ENCODE data around the gene FAM168A.

FAM168A gene

GRCh38 chr11:73597956-73598718 is at the start of gene FAM168A:
TSS of gene FAM168A (minus strand) at chr11:73598112. CDS start at chr11:73468474, 129,638 bp downstream.
- peak; percentile 85 for DNase-seq (ENCODE audit: low read depth)

GRCh38 chr11:73647459-73648100 is 49.7 kb upstream of the FAM168A start:
- DNase-seq (ENCODE audit: low read depth): peak; percentile 91

- no peak for DNase-seq (ENCODE audit: low read depth)
Observed at GRCh38 chr11:73645972-73646631, 48.2 kb upstream of the FAM168A start, which contains the start of gene PLEKHB1. TSS of gene PLEKHB1 (plus strand) at chr11:73646581. CDS start at chr11:73646609, 28 bp downstream.

- DNase-seq (ENCODE audit: low read depth): no peak
Observed at GRCh38 chr11:73645121-73645969, 47.4 kb upstream of the FAM168A start.

GRCh38 chr11:73641668-73642067 is 43.8 kb upstream of the FAM168A start:
- DNase-seq (ENCODE audit: low read depth): no peak

- no peak for DNase-seq (ENCODE audit: low read depth)
Observed at GRCh38 chr11:73640592-73640991, 42.7 kb upstream of the FAM168A start.

GRCh38 chr11:73637012-73637411 is 39.1 kb upstream of the FAM168A start:
- no peak for DNase-seq (ENCODE audit: low read depth)

GRCh38 chr11:73636249-73636648 is 38.3 kb upstream of the FAM168A start:
- no peak for DNase-seq (ENCODE audit: low read depth)

- DNase-seq (ENCODE audit: low read depth): no peak
Observed at GRCh38 chr11:73635721-73636120, 37.8 kb upstream of the FAM168A start.

- DNase-seq (ENCODE audit: low read depth): no peak
Observed at GRCh38 chr11:73633999-73634398, 36.1 kb upstream of the FAM168A start.

- no peak for DNase-seq (ENCODE audit: low read depth)
Observed at GRCh38 chr11:73632996-73633395, 35.1 kb upstream of the FAM168A start.

- no peak for DNase-seq (ENCODE audit: low read depth)
Observed at GRCh38 chr11:73629907-73630306, 32.0 kb upstream of the FAM168A start.

- DNase-seq (ENCODE audit: low read depth): peak; percentile 49
Observed at GRCh38 chr11:73625696-73626318, 27.9 kb upstream of the FAM168A start.

GRCh38 chr11:73623686-73624085 is 25.8 kb upstream of the FAM168A start:
- no peak for DNase-seq (ENCODE audit: low read depth)

GRCh38 chr11:73622926-73623593 is 25.1 kb upstream of the FAM168A start:
- no peak for DNase-seq (ENCODE audit: low read depth)

- DNase-seq (ENCODE audit: low read depth): no peak
Observed at GRCh38 chr11:73614591-73614990, 16.7 kb upstream of the FAM168A start.

GRCh38 chr11:73612601-73613140 is 14.8 kb upstream of the FAM168A start:
- no peak for DNase-seq (ENCODE audit: low read depth)

- no peak for DNase-seq (ENCODE audit: low read depth)
Observed at GRCh38 chr11:73598719-73599379, 937 bp upstream of the FAM168A start.

GRCh38 chr11:73597336-73597955 is 466 bp downstream of the FAM168A start:
- no peak for DNase-seq (ENCODE audit: low read depth)

GRCh38 chr11:73596547-73596946 is 1.4 kb downstream of the FAM168A start:
- no peak for DNase-seq (ENCODE audit: low read depth)

Measured in stimulated activated CD8-positive, alpha-beta memory T cell treated with anti-CD3 and anti-CD28 coated beads, Interleukin-4, amount 100 ng/mL, for 24 hours (primary cell).